NCI-H524 (cell line): ENCODE measurements around the gene CCNJL.
"Not testable (repeated sequence)": the region's sequence is repeated elsewhere in the genome, so short reads cannot be mapped to it uniquely, and the experiment has no call there.

Source experiments
- DNase-seq, 2 experiments: peaks; one replicate each; lab custom pipeline; 2025; lab: John Stamatoyannopoulos, UW

The CCNJL gene

DNA sequence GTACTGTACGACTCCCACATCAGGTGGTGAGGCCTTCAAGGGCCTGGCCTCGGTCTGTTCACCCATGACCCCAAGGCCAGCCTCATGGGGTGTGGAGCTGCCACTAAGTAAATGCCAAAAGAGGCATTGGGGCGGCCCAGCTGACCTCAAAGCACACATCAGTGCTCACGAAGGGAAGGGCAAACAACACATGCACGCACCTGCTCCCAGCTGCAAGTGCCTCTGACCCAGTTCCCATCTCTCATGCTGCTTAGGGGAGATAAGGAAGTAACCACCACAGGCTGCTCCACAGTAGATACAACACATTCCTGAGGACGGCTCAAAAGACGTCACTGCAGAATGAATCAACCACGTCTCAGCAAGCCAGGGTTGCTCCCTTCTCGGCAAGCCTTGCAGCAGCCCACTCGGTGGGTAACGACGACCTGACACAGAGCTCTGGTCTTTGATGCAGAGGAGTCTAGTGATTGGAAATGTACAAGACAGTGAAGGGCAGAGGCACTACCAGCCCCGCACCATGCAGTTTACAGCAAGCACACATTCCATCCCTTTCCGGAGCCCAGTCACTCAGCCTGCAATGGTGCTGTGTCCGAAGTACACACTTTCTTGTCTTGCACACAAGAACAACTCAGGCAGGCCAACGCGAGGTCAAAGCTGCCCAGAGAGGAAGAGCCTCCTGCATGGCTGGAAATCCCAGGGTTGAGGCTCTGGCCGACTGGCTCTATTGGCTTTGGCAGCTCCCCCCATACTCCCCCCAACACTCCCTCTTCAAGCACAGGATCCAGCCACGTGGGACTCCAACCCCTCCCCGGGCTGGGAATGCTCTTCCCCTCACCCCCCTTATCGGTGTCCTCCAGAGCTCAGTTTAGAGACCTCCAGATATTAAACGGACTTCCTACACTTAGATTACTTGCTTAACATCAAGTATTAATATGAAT lies 51.2 kb downstream of the CCNJL start:
- peak in 1 of 2 experiments; percentile 18 for DNase-seq

DNA sequence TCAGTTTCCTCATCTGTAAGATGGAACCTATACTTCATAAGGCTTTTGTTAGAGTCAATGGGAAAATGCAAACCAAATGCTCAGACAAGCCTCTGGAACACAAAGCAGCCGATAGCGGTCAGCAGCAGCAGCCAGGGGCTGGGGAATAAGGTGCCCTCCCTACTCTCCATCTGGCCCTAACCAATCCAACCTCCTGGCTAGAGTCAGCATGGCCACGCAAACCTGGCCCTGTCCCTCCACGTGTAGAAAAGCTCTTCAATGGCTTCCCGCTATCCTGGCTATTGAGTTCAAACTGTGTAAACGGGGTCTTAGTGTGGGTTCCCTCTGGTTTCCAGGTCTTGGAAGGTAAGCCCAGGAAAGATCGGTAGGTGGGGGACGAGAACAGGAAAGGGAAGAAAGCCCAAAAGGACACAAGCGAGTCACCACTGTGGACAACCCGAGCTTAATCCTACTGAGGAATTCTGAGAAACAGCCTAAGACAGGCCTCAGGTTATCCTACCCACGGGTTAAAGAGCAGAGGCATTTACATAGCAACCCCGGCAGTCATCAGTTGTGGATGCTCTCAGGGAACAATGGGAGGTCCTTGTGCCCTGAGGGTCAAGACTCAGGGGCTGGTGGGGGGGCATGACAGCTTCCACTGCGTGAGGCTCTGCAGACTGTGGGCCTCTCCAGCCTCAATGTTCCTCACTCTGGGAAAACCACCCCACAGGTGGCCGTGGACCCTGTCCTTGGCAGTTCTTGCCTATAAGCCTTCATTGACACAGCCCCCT lies 52.2 kb downstream of the CCNJL start:
- no peak for DNase-seq

DNA sequence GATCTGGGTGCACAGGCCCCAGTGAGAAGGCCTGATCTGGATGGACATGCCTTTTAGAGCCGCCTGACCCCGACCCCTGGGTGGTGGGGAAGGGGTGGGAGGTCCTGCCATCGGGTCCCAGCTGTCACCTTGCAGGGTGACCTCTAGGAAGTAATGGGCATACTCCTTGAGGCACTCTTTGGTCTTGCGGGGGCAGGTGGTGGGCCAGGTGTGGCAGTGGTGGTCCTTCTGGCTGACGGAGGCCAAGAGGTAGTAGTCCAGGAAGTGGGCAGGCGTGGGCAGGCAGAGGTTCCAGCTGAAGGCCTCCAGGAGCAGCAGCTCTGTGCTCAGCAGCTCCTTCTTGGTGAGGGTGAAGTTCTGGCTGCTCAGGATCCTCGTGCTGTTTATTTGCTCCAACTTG lies 53.0 kb downstream of the CCNJL start:
- DNase-seq: no peak

DNA sequence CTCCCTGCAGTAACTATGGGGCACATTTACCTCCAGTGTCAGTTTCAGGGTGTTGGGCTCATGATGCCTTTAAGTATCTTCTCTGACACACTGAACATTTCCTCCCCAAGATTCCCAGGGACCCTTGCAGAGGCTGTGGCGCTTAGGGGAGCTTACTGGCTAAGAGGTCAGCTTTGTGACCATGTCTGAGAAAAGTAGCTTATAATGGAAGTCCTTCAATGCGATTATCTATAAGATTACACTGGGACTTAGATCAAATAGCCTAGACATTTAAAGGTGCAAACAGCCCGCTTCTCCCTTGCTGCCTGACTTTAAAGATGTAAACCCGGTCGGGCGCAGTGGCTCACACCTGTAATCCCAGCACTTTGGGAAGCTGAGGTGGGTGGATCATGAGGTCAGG lies 57.7 kb downstream of the CCNJL start:
- DNase-seq: peak in 1 of 2 experiments; percentile 40

- DNase-seq: no peak
These were observed 58.9 kb downstream of the CCNJL start for GRCh38 chr5:160253441-160253840.

DNA sequence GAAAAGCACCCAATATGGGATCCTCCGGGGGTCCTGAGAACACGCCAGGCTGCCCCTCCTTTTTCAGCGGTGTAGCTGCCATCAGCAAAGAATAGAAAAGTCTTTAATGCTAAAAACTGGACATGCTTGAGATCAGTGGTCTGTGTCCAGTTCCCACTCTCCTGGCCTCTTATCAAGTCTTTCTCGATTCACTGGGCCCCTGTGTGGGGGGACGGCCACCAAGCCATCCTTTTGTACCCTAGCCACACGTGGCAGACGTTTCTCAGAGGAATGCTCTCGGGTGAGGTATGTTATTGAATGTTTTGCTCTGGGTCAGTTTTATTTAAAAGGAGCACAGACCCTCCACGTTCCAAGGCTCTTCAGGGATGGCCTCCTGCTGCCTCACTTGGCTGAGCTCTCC lies 59.4 kb downstream of the CCNJL start:
- no peak for DNase-seq

DNA sequence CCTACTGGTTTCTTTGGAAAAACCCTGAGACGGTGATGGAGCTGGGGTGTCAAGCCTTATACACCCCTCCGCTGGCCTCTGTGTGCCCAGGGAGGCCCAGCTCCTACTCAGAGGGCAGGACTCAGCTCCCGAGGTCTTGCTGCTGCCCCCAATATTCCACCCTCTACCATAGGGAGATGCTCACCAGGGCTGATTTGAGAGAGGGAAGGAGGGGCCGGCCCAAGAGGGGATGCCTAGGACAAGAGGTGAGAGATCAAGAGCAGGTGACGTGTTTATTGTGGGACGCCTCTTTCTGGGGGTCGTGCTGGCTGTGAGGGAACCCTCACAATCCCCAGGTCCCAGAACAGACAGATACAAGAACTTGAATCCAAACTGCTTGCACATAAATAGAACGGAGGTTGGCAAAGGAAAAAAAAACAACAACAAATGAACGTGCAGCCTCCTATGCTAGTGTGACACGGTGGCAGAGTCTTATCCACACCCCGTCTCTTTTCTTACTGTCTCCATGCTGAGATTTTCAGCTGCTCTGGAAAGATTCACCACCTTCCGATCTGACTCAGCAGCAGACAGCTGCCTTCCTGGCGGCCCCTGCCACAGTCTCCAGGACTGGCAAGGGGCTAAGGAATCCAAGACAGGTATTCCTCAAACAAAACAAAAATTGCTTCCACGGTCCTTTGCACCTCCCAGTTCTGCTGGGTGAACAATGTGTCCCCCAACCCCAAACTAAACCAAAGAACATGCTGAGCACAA lies 60.8 kb downstream of the CCNJL start:
- no peak for DNase-seq

DNA sequence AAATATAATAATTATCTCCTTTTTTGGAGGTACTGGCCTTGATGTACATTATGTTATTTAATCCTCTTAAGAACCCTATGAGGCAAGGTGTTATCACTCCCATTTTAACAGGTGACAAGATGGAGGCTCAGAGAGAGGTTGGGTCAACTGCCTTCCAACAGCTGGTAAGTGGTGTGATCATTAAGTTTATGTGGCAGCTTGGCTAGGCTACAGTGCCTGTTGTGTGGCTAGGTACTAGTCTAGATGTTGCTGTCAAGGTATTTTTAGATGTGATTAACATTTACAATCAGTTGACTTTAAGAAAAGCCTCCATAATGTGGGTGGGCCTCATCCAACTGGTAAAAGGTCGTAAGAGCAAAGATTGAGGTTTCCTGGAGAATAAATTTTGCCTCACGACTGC lies 61.5 kb downstream of the CCNJL start:
- DNase-seq: peak in 1 of 2 experiments; percentile 3

GRCh38 chr5:160250226-160250625 lies 62.1 kb downstream of the CCNJL start:
- no peak for DNase-seq

- DNase-seq: not testable (repeated sequence)
These were observed 62.8 kb downstream of the CCNJL start for GRCh38 chr5:160249570-160249969.

DNA sequence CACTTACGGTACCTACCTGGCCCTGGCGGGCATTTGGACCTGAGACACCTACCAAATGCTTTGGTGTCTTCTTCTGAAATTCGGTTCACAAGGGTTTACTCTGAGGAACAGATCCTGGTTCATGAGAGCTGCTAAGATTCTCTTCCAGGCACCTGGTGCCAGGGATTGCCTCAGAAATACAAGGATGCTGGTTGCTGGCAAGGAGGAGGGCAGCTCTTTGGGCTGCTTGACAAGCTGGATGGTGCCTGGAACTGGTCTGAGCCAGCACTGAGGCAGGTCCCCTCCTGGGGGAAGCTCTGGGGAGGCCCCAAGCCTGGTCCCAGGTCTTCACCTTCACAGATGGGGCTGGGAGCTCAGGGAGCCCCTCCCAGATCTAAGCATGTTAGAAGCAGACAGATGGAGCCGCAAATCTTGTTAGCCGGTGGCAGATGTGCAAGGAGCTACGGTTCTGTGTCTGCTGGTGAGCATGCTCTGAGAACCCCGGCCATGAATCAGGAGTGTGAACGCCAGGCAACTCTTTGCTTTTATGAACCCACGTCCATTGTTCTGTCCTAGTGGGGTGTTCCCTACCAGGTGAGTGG lies 66.8 kb downstream of the CCNJL start:
- peak; percentile 98 to 99 for DNase-seq

DNA sequence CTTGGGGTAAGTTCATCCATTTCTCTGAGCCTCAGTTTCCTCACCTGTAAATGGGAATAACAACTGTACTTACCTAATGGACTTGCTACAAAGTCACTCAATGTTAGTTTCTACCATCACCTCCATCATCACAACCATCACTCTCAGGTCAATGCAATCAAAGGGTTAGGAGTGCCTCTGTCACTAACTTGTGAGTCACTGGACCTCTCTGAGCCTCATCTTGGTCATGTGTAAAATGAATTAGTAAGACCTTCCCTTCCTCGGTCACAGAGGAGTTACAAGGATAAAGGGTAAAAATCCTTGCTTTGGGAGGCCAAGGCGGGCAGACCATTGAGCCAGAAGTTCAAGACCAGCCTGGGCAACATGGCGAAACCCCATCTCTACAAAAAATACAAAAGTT lies 70.2 kb downstream of the CCNJL start:
- DNase-seq: no peak

DNA sequence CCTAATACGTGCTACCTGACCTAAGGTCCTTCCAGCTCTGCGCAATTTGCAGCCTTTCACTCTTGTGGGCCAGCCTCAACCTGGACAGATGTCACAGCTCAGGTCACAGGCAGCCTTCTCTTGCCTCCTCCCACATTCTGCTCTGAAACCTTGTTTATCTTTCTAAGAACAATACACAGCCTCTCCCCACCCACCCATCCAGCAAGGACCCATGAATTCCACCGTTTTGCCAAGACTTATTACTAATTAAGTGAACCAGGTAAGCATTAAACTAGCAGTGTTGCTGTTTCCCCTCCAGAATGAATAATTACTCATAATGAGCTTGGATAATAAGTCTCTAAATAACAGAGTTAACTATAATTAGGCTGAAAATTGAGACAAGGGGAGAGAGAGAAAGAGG lies 72.0 kb downstream of the CCNJL start:
- no peak for DNase-seq

GRCh38 chr5:160237571-160238093 lies 74.7 kb downstream of the CCNJL start:
- no peak for DNase-seq

DNA sequence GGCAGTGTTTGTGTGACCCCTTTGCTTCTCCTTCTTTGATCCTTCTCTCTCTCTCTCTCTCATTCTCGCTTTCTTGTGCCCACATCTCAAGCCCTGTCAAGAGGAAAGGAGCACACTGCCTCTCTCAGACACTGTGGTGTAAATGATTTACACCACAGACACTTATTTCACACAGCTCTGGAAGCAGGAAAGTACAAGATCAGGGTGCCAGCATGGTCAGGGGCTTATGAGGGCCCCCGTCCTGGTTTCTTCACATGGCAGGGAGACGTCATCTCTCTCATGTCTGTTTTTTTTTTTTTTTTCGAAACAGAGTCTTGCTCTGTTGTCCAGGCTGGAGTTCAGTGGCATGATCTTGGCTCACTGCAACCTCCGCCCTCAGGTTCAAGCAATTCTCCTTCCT lies 76.6 kb downstream of the CCNJL start:
- no peak for DNase-seq

DNA sequence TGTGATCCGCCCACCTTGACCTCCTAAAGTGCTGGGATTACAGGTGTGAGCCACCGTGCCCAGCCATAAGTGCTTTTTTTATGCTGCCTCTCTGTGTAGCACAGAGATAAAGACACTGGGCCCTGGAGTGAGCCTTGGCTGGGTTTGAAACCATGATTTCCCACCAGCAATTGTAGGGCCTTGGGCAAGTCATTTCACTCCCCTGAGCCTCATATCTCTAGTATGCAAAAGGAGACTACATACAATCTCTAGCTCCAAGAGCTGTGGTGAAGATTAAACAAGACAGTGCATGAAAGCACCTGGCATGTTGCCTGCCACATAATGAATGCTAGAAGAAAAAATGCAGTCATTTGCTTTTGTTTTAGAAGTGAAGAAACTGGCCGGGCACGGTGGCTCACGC lies 79.1 kb downstream of the CCNJL start:
- no peak for DNase-seq

- no peak for DNase-seq
These were observed 80.5 kb downstream of the CCNJL start for GRCh38 chr5:160231783-160232342.

GRCh38 chr5:160230686-160231527 lies 81.5 kb downstream of the CCNJL start:
- no peak for DNase-seq

DNA sequence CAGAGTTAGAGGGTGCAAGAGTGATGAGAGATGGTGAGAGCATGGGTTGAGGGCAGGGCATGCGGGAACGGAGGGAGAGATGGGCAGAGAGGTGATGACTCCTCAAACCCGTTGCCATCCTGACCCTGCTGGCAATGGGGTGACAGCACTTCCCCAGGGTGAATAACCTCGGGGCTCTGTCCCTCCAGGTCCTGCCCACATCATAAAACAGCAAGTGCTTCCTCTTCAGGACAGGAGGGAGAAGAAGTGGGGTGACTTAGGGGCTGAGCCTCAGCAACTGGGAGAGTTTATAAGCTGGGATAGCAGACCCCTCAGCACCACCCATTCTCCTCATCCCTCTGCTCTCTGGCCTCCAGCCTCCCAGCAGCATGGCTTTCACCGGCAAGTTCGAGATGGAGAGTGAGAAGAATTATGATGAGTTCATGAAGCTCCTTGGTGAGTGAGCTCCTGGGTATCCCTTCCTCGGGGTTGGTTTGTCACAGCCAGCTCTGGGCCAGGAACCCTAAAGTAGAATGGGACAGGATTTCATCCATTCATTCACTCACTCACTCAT lies 83.1 kb downstream of the CCNJL start, which contains the start of gene FABP6:
TSS of gene FABP6 (plus strand) at position 317 of the 553 bp plus-strand sequence. CDS start at position 369, 52 bp downstream.
- DNase-seq: no peak

- DNase-seq: no peak
These were observed 85.4 kb downstream of the CCNJL start for GRCh38 chr5:160227012-160227411.
